ENCODE measurements around the gene CLASP1.
A peak's percentile ranks its signal among the peaks of the same experiment; 100 is the strongest.

CLASP1 gene

GRCh38 chr2:121501031-121501430 is 148.2 kb downstream of the CLASP1 start:
- H3K27me3 ChIP-seq, result no peaks in the 10 kb centered on the region; a peak in 1 of 22 replicates
- TF ChIP-seq Cebpa-rat (IDR thresholded peaks at IDR 0.05), result no peak
- H3K4me2 ChIP-seq, result no peak overlapping the region
- H3K4me3 ChIP-seq, result no peak overlapping the region
- no peaks in the 10 kb centered on the region for H3K4me1 ChIP-seq
- H4K20me1 ChIP-seq, result peaks cover 1 to 39% (median 9%) of the 10 kb centered on the region in 11 experiments; a peak in 12 of 22 replicates
- no peak overlapping the region for H3K9ac ChIP-seq
- peaks cover 69 to 100% (median 92%) of the 10 kb centered on the region in 11 experiments for H3K36me3 ChIP-seq
- H3K9me3 ChIP-seq (replicated peaks in 1 of 11), result peaks cover 0 to 18% (median 15%) of the 10 kb centered on the region in 11 experiments; a peak in 16 of 22 replicates
- no peak overlapping the region for H3K27ac ChIP-seq

DNA sequence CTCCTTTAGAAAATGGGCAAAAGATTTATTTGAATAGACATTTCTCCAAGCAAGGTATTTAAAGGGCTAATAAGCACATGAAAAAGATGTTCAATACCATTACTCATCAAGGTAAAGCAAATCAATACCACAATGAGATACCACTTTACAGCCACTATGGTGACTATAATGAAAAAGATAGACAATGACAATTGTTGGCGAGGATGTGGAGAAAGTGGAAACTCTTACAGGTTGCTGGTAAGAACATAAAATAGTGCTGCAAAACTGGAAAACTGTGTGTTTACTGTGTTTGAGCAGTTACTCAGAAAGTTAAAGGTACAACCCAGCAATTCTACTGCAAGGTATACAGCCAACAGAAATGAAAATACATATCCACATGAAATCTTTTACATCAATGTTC is 150.5 kb downstream of the CLASP1 start:
- Histone ChIP-seq H3K36me3 (peaks cover 75 to 100% (median 93%) of the 10 kb centered on the region in 11 experiments), H3K4me3 (no peak overlapping the region), H3K9ac (no peak overlapping the region), H3K27me3 (no peaks in the 10 kb centered on the region; a peak in 1 of 22 replicates), H3K4me1 (peaks cover 0 to 6% (median 0%) of the 10 kb centered on the region in 10 experiments; a peak in 2 of 20 replicates), H3K9me3 (replicated peaks in 1 of 11) (peaks cover 0 to 18% (median 15%) of the 10 kb centered on the region in 11 experiments; a peak in 16 of 22 replicates), H3K27ac (no peak overlapping the region), H3K4me2 (no peak overlapping the region), H4K20me1 (peaks cover 0 to 39% (median 9%) of the 10 kb centered on the region in 11 experiments; a peak in 11 of 22 replicates)
- TF ChIP-seq Cebpa-rat (IDR thresholded peaks at IDR 0.05), result no peak

GRCh38 chr2:121492409-121492808 is 156.9 kb downstream of the CLASP1 start:
- no peak for TF ChIP-seq Cebpa-rat (IDR thresholded peaks at IDR 0.05)
- Histone ChIP-seq H3K4me3 (no peak overlapping the region), H3K9ac (no peak overlapping the region), H4K20me1 (peaks cover 4 to 73% (median 30%) of the 10 kb centered on the region in 11 experiments; a peak in 14 of 22 replicates), H3K36me3 (peaks cover 45 to 81% (median 59%) of the 10 kb centered on the region in 11 experiments; a peak in 21 of 22 replicates), H3K9me3 (replicated peaks in 1 of 11) (peaks cover 0 to 8% (median 0%) of the 10 kb centered on the region in 11 experiments; a peak in 4 of 22 replicates), H3K4me2 (peak overlapping the region in 7 of 11 experiments; percentile 7 to 44 (median 32); a peak in 12 of 22 replicates), H3K27ac (no peak overlapping the region), H3K27me3 (no peaks in the 10 kb centered on the region), H3K4me1 (peaks cover 0 to 37% (median 11%) of the 10 kb centered on the region in 10 experiments; a peak in 17 of 20 replicates)

DNA sequence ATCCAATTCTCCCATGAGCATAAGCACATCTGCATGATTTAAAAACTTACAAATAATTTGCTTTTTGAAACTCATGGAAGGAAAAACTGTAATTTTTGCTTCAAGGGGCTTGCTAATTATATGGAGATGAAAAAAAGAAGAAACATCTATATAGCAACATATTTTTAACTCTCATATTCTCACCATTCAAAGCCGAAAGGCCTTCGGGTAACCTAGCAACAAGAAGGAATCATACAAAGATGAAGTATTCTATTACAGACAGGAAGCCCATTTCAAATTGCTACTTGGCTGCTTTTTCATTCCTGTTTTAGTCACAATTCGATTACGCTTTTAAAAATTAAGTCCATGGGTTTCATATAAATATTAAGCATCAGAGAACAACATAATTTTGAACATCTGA is 157.7 kb downstream of the CLASP1 start:
- no peaks in the 10 kb centered on the region for H3K27me3 ChIP-seq
- no peak overlapping the region for H3K9ac ChIP-seq
- no peak overlapping the region for H3K27ac ChIP-seq
- no peak for TF ChIP-seq Cebpa-rat (IDR thresholded peaks at IDR 0.05)
- H3K36me3 ChIP-seq, result peaks cover 38 to 80% (median 56%) of the 10 kb centered on the region in 11 experiments; a peak in 21 of 22 replicates
- H3K4me1 ChIP-seq, result peaks cover 0 to 37% (median 11%) of the 10 kb centered on the region in 10 experiments; a peak in 17 of 20 replicates
- H4K20me1 ChIP-seq, result peaks cover 3 to 73% (median 29%) of the 10 kb centered on the region in 11 experiments; a peak in 15 of 22 replicates
- H3K9me3 ChIP-seq (replicated peaks in 1 of 11), result peaks cover 0 to 8% (median 0%) of the 10 kb centered on the region in 11 experiments; a peak in 4 of 22 replicates
- H3K4me3 ChIP-seq, result no peak overlapping the region
- no peak overlapping the region for H3K4me2 ChIP-seq

DNA sequence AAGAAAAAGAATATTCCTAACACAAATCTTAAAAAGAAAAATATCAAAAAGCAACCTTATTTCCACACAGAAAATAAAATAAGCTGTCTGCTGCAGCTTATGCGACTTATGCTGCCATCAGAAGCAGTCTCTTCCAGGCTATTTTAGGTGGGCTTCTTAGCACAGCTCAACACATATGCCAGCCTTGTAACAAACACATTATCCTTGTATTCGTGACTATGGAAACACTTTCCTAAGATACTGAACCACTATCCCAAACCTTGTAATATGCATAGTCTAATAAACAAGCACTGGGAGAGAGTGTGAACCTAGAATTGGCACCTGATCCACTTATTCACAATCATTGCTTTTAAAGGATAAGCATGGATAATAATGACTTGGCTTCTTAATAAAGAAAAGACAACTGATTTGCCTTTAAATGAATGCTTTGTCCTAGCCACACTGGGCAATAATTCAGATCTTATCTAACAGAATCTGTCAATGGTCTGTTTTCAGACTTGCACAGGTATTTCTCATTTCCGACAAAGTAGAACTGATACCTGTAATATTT is 158.6 kb downstream of the CLASP1 start:
- H3K4me1 ChIP-seq, result peaks cover 0 to 37% (median 11%) of the 10 kb centered on the region in 10 experiments; a peak in 17 of 20 replicates
- H3K9ac ChIP-seq, result no peak overlapping the region

GRCh38 chr2:121489911-121490583 is 159.2 kb downstream of the CLASP1 start:
- H3K4me1 ChIP-seq, result peaks cover 0 to 38% (median 11%) of the 10 kb centered on the region in 10 experiments; a peak in 17 of 20 replicates
- H3K9ac ChIP-seq, result no peak overlapping the region
- TF ChIP-seq Cebpa-rat (IDR thresholded peaks at IDR 0.05), result no peak
- peaks cover 0 to 8% (median 0%) of the 10 kb centered on the region in 11 experiments; a peak in 4 of 22 replicates for H3K9me3 ChIP-seq (replicated peaks in 1 of 11)
- no peak overlapping the region for H3K4me3 ChIP-seq
- H3K27me3 ChIP-seq, result no peaks in the 10 kb centered on the region
- H3K4me2 ChIP-seq, result no peak overlapping the region
- no peak overlapping the region for H3K27ac ChIP-seq
- H3K36me3 ChIP-seq, result peaks cover 30 to 79% (median 52%) of the 10 kb centered on the region in 11 experiments; a peak in 21 of 22 replicates
- H4K20me1 ChIP-seq, result peaks cover 0 to 77% (median 28%) of the 10 kb centered on the region in 11 experiments; a peak in 14 of 22 replicates

More for the DNA sequence above, 158.6 kb downstream of the CLASP1 start:
- Histone ChIP-seq H3K27me3 (no peaks in the 10 kb centered on the region), H4K20me1 (peaks cover 0 to 72% (median 24%) of the 10 kb centered on the region in 11 experiments; a peak in 14 of 22 replicates), H3K9me3 (replicated peaks in 1 of 11) (peaks cover 0 to 8% (median 0%) of the 10 kb centered on the region in 11 experiments; a peak in 4 of 22 replicates), H3K4me3 (no peak overlapping the region), H3K27ac (no peak overlapping the region), H3K36me3 (peaks cover 32 to 79% (median 54%) of the 10 kb centered on the region in 11 experiments; a peak in 21 of 22 replicates), H3K4me2 (no peak overlapping the region)
- no peak for TF ChIP-seq Cebpa-rat (IDR thresholded peaks at IDR 0.05)

- Histone ChIP-seq H3K4me1 (peaks cover 2 to 45% (median 16%) of the 10 kb centered on the region in 10 experiments; a peak in 18 of 20 replicates), H3K4me2 (no peak overlapping the region)
- TF ChIP-seq Cebpa-rat (IDR thresholded peaks at IDR 0.05), result no peak
These were observed 160.0 kb downstream of the CLASP1 start for GRCh38 chr2:121489284-121489683.

GRCh38 chr2:121486191-121486790 is 163.0 kb downstream of the CLASP1 start:
- H4K20me1 ChIP-seq, result peaks cover 14 to 85% (median 40%) of the 10 kb centered on the region in 11 experiments; a peak in 19 of 22 replicates
- no peak overlapping the region for H3K9ac ChIP-seq
- TF ChIP-seq Cebpa-rat (IDR thresholded peaks at IDR 0.05), result no peak
- H3K27me3 ChIP-seq, result no peaks in the 10 kb centered on the region
- no peak overlapping the region for H3K4me3 ChIP-seq
- peaks cover 5 to 30% (median 8%) of the 10 kb centered on the region in 10 experiments; a peak in 14 of 20 replicates for H3K4me1 ChIP-seq
- peaks cover 32 to 71% (median 50%) of the 10 kb centered on the region in 11 experiments for H3K36me3 ChIP-seq
- H3K9me3 ChIP-seq (replicated peaks in 1 of 11), result no peaks in the 10 kb centered on the region
- no peak overlapping the region for H3K27ac ChIP-seq
- H3K4me2 ChIP-seq, result no peak overlapping the region

More at GRCh38 chr2:121489284-121489683, 160.0 kb downstream of the CLASP1 start:
- peaks cover 0 to 85% (median 34%) of the 10 kb centered on the region in 11 experiments; a peak in 16 of 22 replicates for H4K20me1 ChIP-seq
- H3K27me3 ChIP-seq, result no peaks in the 10 kb centered on the region
- H3K4me3 ChIP-seq, result no peak overlapping the region
- no peak overlapping the region for H3K27ac ChIP-seq
- H3K36me3 ChIP-seq, result peaks cover 24 to 79% (median 49%) of the 10 kb centered on the region in 11 experiments; a peak in 19 of 22 replicates
- H3K9ac ChIP-seq, result no peak overlapping the region
- H3K9me3 ChIP-seq (replicated peaks in 1 of 11), result peaks cover 0 to 8% (median 0%) of the 10 kb centered on the region in 11 experiments; a peak in 4 of 22 replicates

Data from BLaER1 treated with 17β-estradiol and CSF1 and Interleukin-3, amounts not matched to agents 10 nM and 100 nM (cell line).